K562 (cell line): ENCODE measurements around the gene LPAR6. TPM values are rescaled to one million over a fixed set of nuclear protein-coding genes. Genes with fewer than 3 reads are reported as not detected.

Source experiments
- ATAC-seq: fragments of 200-7000 bp; cut with Tn5 transposase; 3 replicates; pipeline ENCODE4 v1.9.1; 2020; ENCODE audit warnings: moderate library complexity
- BruUV-seq: library from RNA; stranded (reverse); fragments of 400-500 nt; replicated peaks from 2 replicates; lab custom pipeline; 2021; lab: Mats Ljungman, UMichigan
- CTCF ChIA-PET: fragments of 300-600 bp; formaldehyde crosslinking; extraction: SDS; loops from one replicate; lab custom pipeline; 2021; ENCODE audit warnings: low intra/inter-chr PET ratio; lab: Yijun Ruan, JAX
- POLR2A ChIA-PET: fragments of 300-600, 350-650 bp; sonication (Branson Sonifier 250); formaldehyde crosslinking; extraction: SDS; loops from one replicate; lab custom pipeline; 2021; ENCODE audit warnings: antibody characterized with exemption, inconsistent platforms; lab: Yijun Ruan, JAX
- DNase-seq, 4 experiments: peaks; one replicate each; pipeline versions ENCODE4 v3.0.0 to v3.0.0-alpha.2; 2011 to 2018; ENCODE audit warnings: low spot score in 3 of 4, mixed read lengths in 3 of 4; ENCODE audit errors: extremely low read depth in 1 of 4
- FAIRE-seq: peaks from 2 replicates; lab custom pipeline; 2011; peaks lifted over from hg19 to GRCh38; lab: Jason Lieb, UNC
- H2AFZ ChIP-seq: 2 replicates; pipeline ENCODE4 v1.6.0; 2011; ENCODE audit warnings: low read depth, low read length, control low read depth, inconsistent platforms
- H3K27ac ChIP-seq: fragments of 200-600 bp; 3 replicates; pipeline ENCODE4 v1.8.0; 2011; ENCODE audit warnings: low read depth, mild to moderate bottlenecking, control low read depth, inconsistent platforms, low read length, moderate library complexity, mixed read lengths; ENCODE audit errors: extremely low read depth
- H3K27me3 ChIP-seq, 2 experiments: fragments of 300-600 bp in 1 of 2; 2 replicates in 1 of 2; 3 replicates in 1 of 2; pipeline versions ENCODE4 v1.6.0 to v1.8.0; 2011; ENCODE audit warnings: inconsistent platforms in 2 of 2, low read length in 2 of 2, mild to moderate bottlenecking in 1 of 2, mixed read lengths in 1 of 2, moderate library complexity in 1 of 2; ENCODE audit not compliant: control insufficient read depth in 2 of 2, insufficient read depth in 2 of 2
- H3K36me3 ChIP-seq: fragments of 300-600 bp; 3 replicates; pipeline ENCODE4 v1.8.0; 2011; ENCODE audit warnings: mild to moderate bottlenecking, low read length, inconsistent platforms; ENCODE audit not compliant: control insufficient read depth, insufficient read depth
- H3K4me1 ChIP-seq, 2 experiments: fragments of 200-600 bp in 1 of 2; replicated peaks in 1 of 2; 2 replicates in 1 of 2; 3 replicates in 1 of 2; pipeline versions ENCODE4 v1.5.1 to v1.8.0; 2011; ENCODE audit warnings: inconsistent platforms in 2 of 2, low read length in 2 of 2, mild to moderate bottlenecking in 1 of 2, mixed read lengths in 1 of 2, moderate library complexity in 1 of 2; ENCODE audit not compliant: control insufficient read depth in 2 of 2, insufficient read depth in 2 of 2
- H3K4me2 ChIP-seq: 2 replicates; pipeline ENCODE4 v1.6.1; 2011; ENCODE audit warnings: low read length, control low read depth, inconsistent platforms, mixed read lengths; ENCODE audit not compliant: insufficient read depth
- H3K4me3 ChIP-seq: fragments of 200-600 bp; sonication (generic), shearing (Covaris generic); 2 replicates; pipeline ENCODE4 v1.5.1; 2016; ENCODE audit warnings: control low read depth, inconsistent platforms
- H3K79me2 ChIP-seq: fragments of 200-600 bp; 3 replicates; pipeline ENCODE4 v1.8.0; 2011; ENCODE audit warnings: low read length, inconsistent platforms; ENCODE audit not compliant: control insufficient read depth, insufficient read depth
- H3K9ac ChIP-seq, 2 experiments: 2 replicates each; pipeline versions ENCODE4 v1.6.0 to v1.6.1; 2011; ENCODE audit warnings: low read depth in 2 of 2, low read length in 2 of 2, control low read depth in 1 of 2, inconsistent platforms in 1 of 2, mild to moderate bottlenecking in 1 of 2, mixed read lengths in 1 of 2; ENCODE audit not compliant: insufficient read depth in 1 of 2
- H3K9me1 ChIP-seq: one replicate; pipeline ENCODE4 v1.6.0; 2011; ENCODE audit warnings: inconsistent platforms, mild to moderate bottlenecking, low read length, moderate library complexity; ENCODE audit not compliant: control insufficient read depth, insufficient read depth
- H3K9me3 ChIP-seq: replicated peaks from 2 replicates; pipeline ENCODE4 v1.5.1; 2011; ENCODE audit warnings: low read depth, low read length, inconsistent platforms; ENCODE audit not compliant: control insufficient read depth, insufficient read depth
- H4K20me1 ChIP-seq: replicated peaks from 2 replicates; pipeline ENCODE4 v1.6.1; 2011; ENCODE audit warnings: low read length, inconsistent platforms, mixed read lengths; ENCODE audit not compliant: control insufficient read depth, insufficient read depth
- CEBPG ChIP-seq, 3 experiments: fragments of 200-800 bp in 1 of 3; sonication (Bioruptor generic) in 1 of 3; sonication (generic) in 1 of 3; formaldehyde crosslinking in 1 of 3; IDR thresholded peaks in 2 of 3; conservative IDR thresholded peaks in 1 of 3; 2 replicates each; pipeline versions ENCODE4 v1.6.1 to v1.8.0; 2016 to 2022; ENCODE audit warnings: missing compliant biosample characterization in 2 of 3, missing genetic modification characterization in 2 of 3, mild to moderate bottlenecking in 1 of 3, missing genetic modification reagents in 1 of 3
- CTBP1 ChIP-seq: fragments of 450-650 bp; IDR thresholded peaks from 2 replicates; pipeline ENCODE4 v1.6.1; 2016; ENCODE audit warnings: borderline replicate concordance
- ELF1 ChIP-seq: fragments of 200-800 bp; sonication (Bioruptor generic); IDR thresholded peaks from 2 replicates; pipeline ENCODE4 v1.6.1; 2016; ENCODE audit warnings: missing genetic modification characterization, missing compliant biosample characterization
- HMGN3 ChIP-seq: IDR thresholded peaks from 2 replicates; pipeline ENCODE4 v1.6.1; 2011; ENCODE audit warnings: borderline replicate concordance, low read depth, mild to moderate bottlenecking, mixed read lengths, low read length; ENCODE audit not compliant: insufficient read length; ENCODE audit errors: extremely low read depth
- IRF2 ChIP-seq: sonication (generic); formaldehyde crosslinking; IDR thresholded peaks from 2 replicates; pipeline ENCODE4 v1.8.1; 2022; ENCODE audit warnings: mild to moderate bottlenecking, missing genetic modification reagents
- KHSRP ChIP-seq: fragments of 450-650 bp; IDR thresholded peaks from 2 replicates; pipeline ENCODE4 v1.6.1; 2017
- NFIC ChIP-seq: fragments of 450-650 bp; IDR thresholded peaks from 2 replicates; pipeline ENCODE4 v1.6.1; 2017; ENCODE audit warnings: mild to moderate bottlenecking, inconsistent platforms
- NR2C2 ChIP-seq, 2 experiments: fragments of 200-800 bp in 1 of 2; sonication (Bioruptor generic) in 1 of 2; sonication (generic) in 1 of 2; formaldehyde crosslinking in 1 of 2; IDR thresholded peaks; 2 replicates each; pipeline versions ENCODE4 v1.6.1 to v1.8.0; 2016 to 2022; ENCODE audit warnings: mild to moderate bottlenecking in 1 of 2, missing compliant biosample characterization in 1 of 2, missing genetic modification characterization in 1 of 2, missing genetic modification reagents in 1 of 2
- POLR2AphosphoS2 ChIP-seq: IDR thresholded peaks from 2 replicates; pipeline ENCODE4 v1.6.1; 2012; ENCODE audit warnings: low read length, improper control_type of control experiment
- PTTG1 ChIP-seq: fragments of 450-650 bp; IDR thresholded peaks from 2 replicates; pipeline ENCODE4 v1.6.1; 2016; ENCODE audit warnings: low read depth, mild to moderate bottlenecking, missing genetic modification characterization, missing compliant biosample characterization
- RB1 ChIP-seq: fragments of 450-650 bp; IDR thresholded peaks from 2 replicates; pipeline ENCODE4 v1.6.1; 2017; ENCODE audit warnings: low read depth, mild to moderate bottlenecking
- ZFX ChIP-seq: sonication (generic); formaldehyde crosslinking; IDR thresholded peaks from 2 replicates; pipeline ENCODE4 v1.8.0; 2022; ENCODE audit warnings: mild to moderate bottlenecking, missing genetic modification reagents, moderate library complexity
- ZNF134 ChIP-seq: fragments of 250-450 bp; sonication (Bioruptor Pico); conservative IDR thresholded peaks from 2 replicates; pipeline ENCODE4 v1.4.0; 2020
- ZNF197 ChIP-seq: fragments of 200-800 bp; sonication (Bioruptor generic); IDR thresholded peaks from 2 replicates; pipeline ENCODE4 v1.6.1; 2016; ENCODE audit warnings: low read depth, missing genetic modification characterization, missing compliant biosample characterization
- ZNF274 ChIP-seq: IDR thresholded peaks from 2 replicates; pipeline ENCODE4 v1.6.1; 2011; ENCODE audit warnings: low read depth, mild to moderate bottlenecking, low read length, moderate library complexity, borderline replicate concordance
- ZNF316 ChIP-seq: fragments of 450-650 bp; IDR thresholded peaks from 2 replicates; pipeline ENCODE4 v1.6.1; 2016
- WGBS: fragments of 100-300 bp; shearing (Covaris generic); methylation state at CpG from one replicate; pipeline ENCODE4 v1.1.6; 2016; ENCODE audit warnings: low coverage, mixed read lengths; ENCODE audit not compliant: insufficient coverage; ENCODE audit errors: missing lambda C conversion rate; 5-methylcytosine and 5-hydroxymethylcytosine counted together
- in situ Hi-C: fragments of 300-500 bp; cut with MboI; formaldehyde crosslinking; loops from 4 replicates; pipeline ENCODE4 v1.15.0; 2018; ENCODE audit warnings: inconsistent platforms, mixed read lengths
- intact Hi-C: fragments of 100-400 bp; cut with micrococcal nuclease; formaldehyde crosslinking; loops from 2 replicates; pipeline ENCODE4 v1.14.2; 2022
- polyA plus RNA-seq, 8 experiments: library from polyadenylated mRNA; depleted of rRNA in 4 of 8; stranded (reverse) in 5 of 8; unstranded in 3 of 8; fragments of >200 nt; fragmentation: Nextera tagmentation in 2 of 8; fragmentation: Illumina TruSeq in 1 of 8; extraction: Ambion mirVana in 2 of 8; extraction: Trizol in 1 of 8; gene quantifications; 2 replicates each; pipeline versions ENCODE4 v1.2.1 to v1.2.3, GENCODE V29; 2011 to 2014; ENCODE audit warnings: inconsistent platforms in 1 of 8, missing spikeins in 1 of 8
- total RNA-seq, 7 experiments: library from RNA; depleted of rRNA in 6 of 7; stranded (reverse); fragments of >200 nt in 6 of 7; fragmentation: Illumina TruSeq in 2 of 7; extraction: Trizol in 2 of 7; gene quantifications; 2 replicates each; pipeline versions ENCODE4 v1.2.1 to v1.2.3, GENCODE V29; 2011 to 2021; ENCODE audit warnings: low replicate concordance in 1 of 7

Gene LPAR6
- total and polyA plus RNA-seq, 9 of the 15 experiments (the other 6 are each of a cell fraction or from before 2014, with no cell fraction given), result 0.04 to 0.14 (median 0.10) TPM; not detected in 5

GRCh38 chr13:48403913-48404312, 9.0 kb downstream of the LPAR6 start:
- H3K4me1 ChIP-seq, result no peaks in the 10 kb centered on the region
- H3K36me3 ChIP-seq, result no peaks in the 10 kb centered on the region
- no peak for FAIRE-seq
- ATAC-seq, result no peak
- in situ Hi-C loops, result no loop called here
- POLR2A ChIA-PET, result no interaction called here
- H3K79me2 ChIP-seq, result no peaks in the 10 kb centered on the region
- intact Hi-C loops, result no loop called here
- no TSS peak for BruUV-seq
- CTCF ChIA-PET, result no interaction called here
- H4K20me1 ChIP-seq, result no peaks in the 10 kb centered on the region
- no peak for TF ChIP-seq PTTG1 (tag)
- no peak for TF ChIP-seq ZNF274
- TF ChIP-seq CEBPG (CRISPR knock-in tag; IDR thresholded peaks at IDR 0.05), result no peak
- TF ChIP-seq CEBPG (tag; conservative IDR thresholded peaks at IDR 0.05 in 1 of 2, IDR thresholded peaks at IDR 0.05 in 1 of 2), result no peak
- TF ChIP-seq IRF2, result no peak
- no peak for TF ChIP-seq ZNF197 (CRISPR knock-in tag)
- TF ChIP-seq NFIC, result no peak
- no peak for TF ChIP-seq ZNF316
- no peak for TF ChIP-seq HMGN3
- no peak for TF ChIP-seq CTBP1
- no peak for TF ChIP-seq POLR2AphosphoS2
- no peak for TF ChIP-seq RB1
- no peak for TF ChIP-seq ELF1 (tag)
- no peak for TF ChIP-seq ZFX (CRISPR knock-in tag)
- TF ChIP-seq ZNF134 (CRISPR knock-in tag), result no peak
- TF ChIP-seq NR2C2 (CRISPR knock-in tag; IDR thresholded peaks at IDR 0.05), result no peak
- TF ChIP-seq NR2C2 (tag; IDR thresholded peaks at IDR 0.05), result no peak
- no peak for TF ChIP-seq KHSRP
- H3K9me1 ChIP-seq, result no peaks in the 10 kb centered on the region
- no peak overlapping the region for H2AFZ ChIP-seq
- DNase-seq, result no peak
- no peak overlapping the region for H3K4me2 ChIP-seq
- H3K27me3 ChIP-seq, result no peaks in the 10 kb centered on the region
- 90% methylated on average over 7 of the region's 8 CpGs for WGBS
- H3K9me3 ChIP-seq, result no peaks in the 10 kb centered on the region
- H3K4me3 ChIP-seq, result no peak overlapping the region
- no peak overlapping the region for H3K27ac ChIP-seq
- no peak overlapping the region for H3K9ac ChIP-seq
